Measurements from ENCODE around the gene GIT2. TPM values are rescaled to one million over a fixed set of nuclear protein-coding genes. Genes with fewer than 3 reads are reported as not detected.

GIT2 gene
- total RNA-seq (2014; rRNA removed; shearing (Covaris generic)): 31.4 and 38.0 TPM in 2 replicates

GRCh38 chr12:109995686-109996482, at the start of gene GIT2:
GIT2 (minus strand) TSS chr12:109996368; CDS start chr12:109996224, 144 bp downstream.
- DNase-seq: peak; percentile 94 to 95
- Histone ChIP-seq H3K27me3 (no peaks in the 10 kb centered on the region), H3K36me3 (peaks cover under 1% of the 10 kb centered on the region), H3K27ac (peak within 1 kb of the TSS; percentile 99), H3K9me3 (replicated peaks) (no peaks in the 10 kb centered on the region), H3K4me1 (peaks cover 24% of the 10 kb centered on the region), H3K4me3 (peak within 1 kb of the TSS; percentile 80)

GRCh38 chr12:110042264-110042663, 46.1 kb upstream of the GIT2 start:
- Histone ChIP-seq H3K9me3 (replicated peaks) (no peaks in the 10 kb centered on the region), H3K27ac (no peak overlapping the region), H3K36me3 (peaks cover 18% of the 10 kb centered on the region), H3K4me1 (peaks cover 5% of the 10 kb centered on the region; the same call in 1 of the 2 replicates), H3K27me3 (no peaks in the 10 kb centered on the region), H3K4me3 (no peak overlapping the region)
- DNase-seq: no peak

GRCh38 chr12:110039085-110039807, 43.1 kb upstream of the GIT2 start:
- no peaks in the 10 kb centered on the region for H3K27me3 ChIP-seq
- peaks cover 5% of the 10 kb centered on the region; the same call in 1 of the 2 replicates for H3K4me1 ChIP-seq
- peaks cover 22% of the 10 kb centered on the region for H3K36me3 ChIP-seq
- peak overlapping the region; percentile 43; the same call in 1 of the 2 replicates for H3K27ac ChIP-seq
- H3K9me3 ChIP-seq (replicated peaks): no peaks in the 10 kb centered on the region
- DNase-seq: no peak
- H3K4me3 ChIP-seq: no peak overlapping the region

GRCh38 chr12:110038741-110039084, 42.5 kb upstream of the GIT2 start:
- H3K27me3 ChIP-seq: no peaks in the 10 kb centered on the region
- H3K9me3 ChIP-seq (replicated peaks): no peaks in the 10 kb centered on the region
- H3K4me1 ChIP-seq: peaks cover 5% of the 10 kb centered on the region; the same call in 1 of the 2 replicates
- DNase-seq: no peak
- H3K36me3 ChIP-seq: peaks cover 22% of the 10 kb centered on the region
- no peak overlapping the region for H3K4me3 ChIP-seq
- peak overlapping the region; percentile 43; the same call in 1 of the 2 replicates for H3K27ac ChIP-seq

- Histone ChIP-seq H3K27ac (no peak overlapping the region), H3K4me1 (peaks cover 5% of the 10 kb centered on the region; the same call in 1 of the 2 replicates), H3K36me3 (peaks cover 28% of the 10 kb centered on the region), H3K9me3 (replicated peaks) (no peaks in the 10 kb centered on the region), H3K27me3 (no peaks in the 10 kb centered on the region), H3K4me3 (no peak overlapping the region)
- no peak for DNase-seq
Measured at GRCh38 chr12:110037315-110037714, 41.1 kb upstream of the GIT2 start.

GRCh38 chr12:110035534-110036104, 39.5 kb upstream of the GIT2 start:
- DNase-seq: no peak
- H3K4me3 ChIP-seq: no peak overlapping the region
- no peaks in the 10 kb centered on the region for H3K27me3 ChIP-seq
- H3K36me3 ChIP-seq: peaks cover 20% of the 10 kb centered on the region
- H3K27ac ChIP-seq: no peak overlapping the region
- H3K9me3 ChIP-seq (replicated peaks): no peaks in the 10 kb centered on the region
- H3K4me1 ChIP-seq: peaks cover 5% of the 10 kb centered on the region; the same call in 1 of the 2 replicates

GRCh38 chr12:110033888-110034287, 37.7 kb upstream of the GIT2 start:
- H3K4me1 ChIP-seq: peaks cover 4% of the 10 kb centered on the region; the same call in 1 of the 2 replicates
- H3K9me3 ChIP-seq (replicated peaks): no peaks in the 10 kb centered on the region
- H3K27me3 ChIP-seq: no peaks in the 10 kb centered on the region
- no peak for DNase-seq
- peaks cover 23% of the 10 kb centered on the region for H3K36me3 ChIP-seq
- H3K4me3 ChIP-seq: no peak overlapping the region
- H3K27ac ChIP-seq: no peak overlapping the region

GRCh38 chr12:110029290-110029815, 33.2 kb upstream of the GIT2 start:
- no peaks in the 10 kb centered on the region for H3K9me3 ChIP-seq (replicated peaks)
- no peak for DNase-seq
- H3K27ac ChIP-seq: no peak overlapping the region
- H3K4me3 ChIP-seq: no peak overlapping the region
- H3K36me3 ChIP-seq: peaks cover 14% of the 10 kb centered on the region
- peaks cover 6% of the 10 kb centered on the region for H3K4me1 ChIP-seq
- no peaks in the 10 kb centered on the region for H3K27me3 ChIP-seq

GRCh38 chr12:110028323-110028722, 32.2 kb upstream of the GIT2 start:
- Histone ChIP-seq H3K27ac (no peak overlapping the region), H3K4me1 (peaks cover 15% of the 10 kb centered on the region), H3K36me3 (peaks cover 12% of the 10 kb centered on the region), H3K4me3 (no peak overlapping the region), H3K27me3 (no peaks in the 10 kb centered on the region), H3K9me3 (replicated peaks) (no peaks in the 10 kb centered on the region)
- no peak for DNase-seq

GRCh38 chr12:110024051-110024450, 27.9 kb upstream of the GIT2 start:
- no peaks in the 10 kb centered on the region for H3K27me3 ChIP-seq
- H3K4me1 ChIP-seq: peaks cover 24% of the 10 kb centered on the region
- H3K27ac ChIP-seq: peak overlapping the region; percentile 77
- H3K9me3 ChIP-seq (replicated peaks): no peaks in the 10 kb centered on the region
- H3K4me3 ChIP-seq: no peak overlapping the region
- no peak for DNase-seq
- H3K36me3 ChIP-seq: peaks cover 14% of the 10 kb centered on the region

- H3K9me3 ChIP-seq (replicated peaks): no peaks in the 10 kb centered on the region
- peaks cover 24% of the 10 kb centered on the region for H3K4me1 ChIP-seq
- no peak overlapping the region for H3K4me3 ChIP-seq
- no peaks in the 10 kb centered on the region for H3K27me3 ChIP-seq
- peaks cover 14% of the 10 kb centered on the region for H3K36me3 ChIP-seq
- peak overlapping the region; percentile 77 for H3K27ac ChIP-seq
- DNase-seq: peak; percentile 43 to 45
Measured at GRCh38 chr12:110023059-110023980, 27.2 kb upstream of the GIT2 start.

GRCh38 chr12:110020956-110021355, 24.8 kb upstream of the GIT2 start:
- H3K27me3 ChIP-seq: no peaks in the 10 kb centered on the region
- H3K4me3 ChIP-seq: no peak overlapping the region
- no peaks in the 10 kb centered on the region for H3K9me3 ChIP-seq (replicated peaks)
- no peak for DNase-seq
- no peak overlapping the region for H3K27ac ChIP-seq
- H3K36me3 ChIP-seq: peaks cover 29% of the 10 kb centered on the region
- H3K4me1 ChIP-seq: peaks cover 24% of the 10 kb centered on the region

- Histone ChIP-seq H3K27ac (no peak overlapping the region), H3K4me1 (no peaks in the 10 kb centered on the region), H3K4me3 (no peak overlapping the region), H3K9me3 (replicated peaks) (no peaks in the 10 kb centered on the region), H3K27me3 (no peaks in the 10 kb centered on the region), H3K36me3 (peaks cover 34% of the 10 kb centered on the region)
- DNase-seq: no peak
Measured at GRCh38 chr12:110015132-110015531, 19.0 kb upstream of the GIT2 start.

- peaks cover 28% of the 10 kb centered on the region for H3K36me3 ChIP-seq
- H3K27me3 ChIP-seq: no peaks in the 10 kb centered on the region
- H3K27ac ChIP-seq: no peak overlapping the region
- no peaks in the 10 kb centered on the region for H3K4me1 ChIP-seq
- no peak overlapping the region for H3K4me3 ChIP-seq
- no peak for DNase-seq
- no peaks in the 10 kb centered on the region for H3K9me3 ChIP-seq (replicated peaks)
Measured at GRCh38 chr12:110012659-110013058, 16.5 kb upstream of the GIT2 start.

Measured in SJCRH30 (cell line).